Pancreas (tissue), 10 donors: ENCODE measurements around the gene DEPDC4. TPM values are rescaled to one million over a fixed set of nuclear protein-coding genes. Genes with fewer than 3 reads are reported as not detected.
"Not testable (repeated sequence)": the region's sequence is repeated elsewhere in the genome, so short reads cannot be mapped to it uniquely, and the experiment has no call there.

Experiments
- ATAC-seq, 4 donors: fragments of 200-7000 bp; cut with Tn5 transposase; one replicate each; pipeline versions ENCODE4 v1.8.0 to v1.9.1; 2020; ENCODE audit warnings: mild to moderate bottlenecking in 4 of 4, moderate library complexity in 4 of 4
- DNase-seq, 6 donors: peaks; one replicate each; pipeline ENCODE4 v3.0.0-alpha.2; 2020
- FAIRE-seq: peaks from 2 replicates; lab custom pipeline; 2012; peaks lifted over from hg19 to GRCh38; lab: Jason Lieb, UNC
- H3K27ac ChIP-seq, 4 donors: fragments of 200-600 bp; sonication (generic); 1 replicate in 3 of 4; 2 replicates in 1 of 4; pipeline versions ENCODE4 v1.5.0 to v1.8.0; 2020
- H3K27me3 ChIP-seq, 4 donors: fragments of 200-600 bp; one replicate each; pipeline ENCODE4 v1.8.0; 2021
- H3K36me3 ChIP-seq, 3 donors: fragments of 200-600 bp; sonication (generic) in 1 of 3; one replicate each; pipeline versions ENCODE4 v1.5.0 to v1.8.0; 2020 to 2021
- H3K4me1 ChIP-seq, 3 donors: fragments of 200-600 bp; one replicate each; pipeline ENCODE4 v1.8.0; 2021
- H3K4me3 ChIP-seq, 4 donors: fragments of 200-600 bp; sonication (generic) in 2 of 4; one replicate each; pipeline versions ENCODE4 v1.5.0 to v1.8.0; 2020 to 2021
- H3K9me3 ChIP-seq, 4 donors: fragments of 200-600 bp; one replicate each; pipeline ENCODE4 v1.8.0; 2021
- WGBS, 2 donors: extraction: QIAGEN DNeasy Blood & Tissue Kit; methylation state at CpG; one replicate each; pipeline ENCODE4 v1.1.7; 2013; 5-methylcytosine and 5-hydroxymethylcytosine counted together
- intact Hi-C, 3 donors: fragments of 100-400 bp; cut with DNase I; formaldehyde crosslinking; loops; one replicate each; pipeline versions ENCODE4 v1.11.1 to v1.14.2; 2022
- polyA plus RNA-seq, 2 donors: library from polyadenylated mRNA; stranded (reverse); fragments of 200-250 nt; gene quantifications; one replicate each; pipeline ENCODE4 v1.2.3, GENCODE V29; 2013
- total RNA-seq, 6 donors: library from RNA; stranded (reverse); fragmentation: NEBNext Ultra II Directional in 4 of 6; extraction: Animal tissue kit (Norgen Biotek cat#: 25700) in 4 of 6; gene quantifications; one replicate each; pipeline versions ENCODE4 v1.2.1 to v1.2.4, GENCODE V29; 2021 to 2023
- TF ChIP-seq, protein P1 (sequence below), 4 donors: fragments of 200-600 bp; sonication (generic) in 3 of 4; IDR thresholded peaks; one replicate each; pipeline versions ENCODE4 v1.5.0 to v1.8.0; 2021; ENCODE audit warnings: antibody characterized with exemption in 4 of 4
- donor health status: healthy with polysubstance abuse.
- donor health status: DM: no; HTN: no; CAD: no; lungs with moderate emphysema.
- donor health status: DM: no; HTN: no; CAD: no.
- donor health status: control.
- donor health status: control.
- donor health status: Bipolar disorder and iron deficiency.
- donor health status: DM: yes; HTN: yes; CAD: no.
- donor health status: DM: no; HTN: no; CAD: no.
- donor health status: DM: no; HTN: no; CAD: no.
- donor health status: DM: yes; HTN: yes; CAD: no.

Gene DEPDC4
- total and polyA plus RNA-seq, 8 donors = 0.42 to 2.2 (median 1.2) TPM

DNA sequence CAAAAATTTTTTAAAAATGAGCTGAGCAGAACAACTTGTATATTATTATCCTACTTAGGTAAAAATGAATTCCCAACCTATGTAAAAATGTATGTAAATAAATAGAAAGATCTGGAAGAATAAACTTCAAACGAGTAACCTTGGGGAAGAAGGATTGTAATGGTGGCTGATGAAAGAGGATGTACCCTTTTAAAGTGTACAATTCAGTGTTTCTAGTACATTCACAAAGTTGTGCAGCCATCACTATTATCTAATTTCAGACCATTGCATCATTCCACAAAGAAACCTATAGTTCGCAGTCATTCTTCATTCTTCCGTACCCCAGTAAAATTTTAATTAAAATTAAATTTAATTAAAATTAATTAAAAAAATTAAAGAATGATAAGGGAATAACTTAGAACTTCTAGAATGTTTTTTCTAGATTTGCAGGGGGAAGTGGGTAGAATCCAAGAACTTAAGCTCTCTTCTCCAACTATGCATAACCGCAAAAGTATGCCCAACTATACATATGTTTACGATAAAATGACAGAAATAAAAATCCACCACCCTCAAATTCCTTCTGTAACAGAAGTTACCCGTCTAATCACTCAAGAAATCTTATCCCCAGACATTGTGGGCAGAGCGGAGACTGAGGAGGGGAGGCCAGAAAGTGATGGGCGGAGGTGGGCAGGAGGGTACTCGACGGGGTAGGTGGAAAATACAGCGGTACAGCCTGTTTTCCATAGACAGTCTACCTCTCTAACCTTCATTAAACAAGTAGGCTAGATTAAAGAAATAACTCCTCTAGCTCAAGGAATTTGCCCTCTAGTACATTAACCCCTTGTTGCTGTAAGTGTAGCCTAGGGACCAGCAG lies 921 bp downstream of the DEPDC4 start:
- WGBS, 2 donors = 56 to 58% methylated on average over 11 of the region's 11 CpGs

DNA sequence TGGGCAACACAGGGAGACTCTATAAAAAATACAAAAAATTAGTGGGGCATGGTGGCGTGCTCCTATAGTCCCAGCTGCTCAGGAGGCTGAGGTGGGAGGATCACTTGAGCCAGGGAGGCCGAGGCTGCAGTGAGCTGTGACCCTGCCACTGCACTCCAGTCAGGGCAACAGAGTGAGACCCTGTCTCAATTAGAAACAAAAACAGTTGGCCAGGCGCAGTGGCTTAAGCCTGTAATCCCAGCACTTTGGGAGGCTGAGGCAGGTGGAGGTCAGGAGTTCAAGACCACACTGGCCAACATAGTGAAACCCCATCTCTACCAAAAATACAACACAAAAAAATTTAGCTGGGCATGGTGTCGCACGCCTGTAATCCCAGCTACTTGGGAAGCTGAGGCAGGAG lies 1.8 kb downstream of the DEPDC4 start:
- H3K36me3 ChIP-seq, H3K27me3 ChIP-seq, H3K27ac ChIP-seq, DNase-seq, H3K4me3 ChIP-seq, FAIRE-seq, H3K9me3 ChIP-seq, intact Hi-C loops, ATAC-seq: not testable (repeated sequence)
- 93 to 99% methylated on average over 5 of the region's 5 CpGs for WGBS, 2 donors
- peaks cover 4 to 16% (median 6%) of the 10 kb centered on the region in 3 donors for H3K4me1 ChIP-seq

More for the DNA sequence above, 921 bp downstream of the DEPDC4 start:
- Histone ChIP-seq H3K9me3 (no peaks in the 10 kb centered on the region), H3K4me1 (peaks cover 4 to 17% (median 6%) of the 10 kb centered on the region in 3 donors), H3K36me3 (no peaks in the 10 kb centered on the region), H3K27me3 (no peaks in the 10 kb centered on the region), H3K4me3 (peak overlapping the region; percentile 45 to 90 (median 58)), H3K27ac (peak overlapping the region in 3 of 4 donors; percentile 92 to 97 (median 92))
- intact Hi-C loops = no loop called here
- TF ChIP-seq, protein P1, sequence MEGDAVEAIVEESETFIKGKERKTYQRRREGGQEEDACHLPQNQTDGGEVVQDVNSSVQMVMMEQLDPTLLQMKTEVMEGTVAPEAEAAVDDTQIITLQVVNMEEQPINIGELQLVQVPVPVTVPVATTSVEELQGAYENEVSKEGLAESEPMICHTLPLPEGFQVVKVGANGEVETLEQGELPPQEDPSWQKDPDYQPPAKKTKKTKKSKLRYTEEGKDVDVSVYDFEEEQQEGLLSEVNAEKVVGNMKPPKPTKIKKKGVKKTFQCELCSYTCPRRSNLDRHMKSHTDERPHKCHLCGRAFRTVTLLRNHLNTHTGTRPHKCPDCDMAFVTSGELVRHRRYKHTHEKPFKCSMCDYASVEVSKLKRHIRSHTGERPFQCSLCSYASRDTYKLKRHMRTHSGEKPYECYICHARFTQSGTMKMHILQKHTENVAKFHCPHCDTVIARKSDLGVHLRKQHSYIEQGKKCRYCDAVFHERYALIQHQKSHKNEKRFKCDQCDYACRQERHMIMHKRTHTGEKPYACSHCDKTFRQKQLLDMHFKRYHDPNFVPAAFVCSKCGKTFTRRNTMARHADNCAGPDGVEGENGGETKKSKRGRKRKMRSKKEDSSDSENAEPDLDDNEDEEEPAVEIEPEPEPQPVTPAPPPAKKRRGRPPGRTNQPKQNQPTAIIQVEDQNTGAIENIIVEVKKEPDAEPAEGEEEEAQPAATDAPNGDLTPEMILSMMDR (IDR thresholded peaks at IDR 0.05) = no peak
- FAIRE-seq (no peak), DNase-seq (peak in 1 of 6 donors; percentile 21), ATAC-seq (peak in 1 of 4 donors; percentile 1)

DNA sequence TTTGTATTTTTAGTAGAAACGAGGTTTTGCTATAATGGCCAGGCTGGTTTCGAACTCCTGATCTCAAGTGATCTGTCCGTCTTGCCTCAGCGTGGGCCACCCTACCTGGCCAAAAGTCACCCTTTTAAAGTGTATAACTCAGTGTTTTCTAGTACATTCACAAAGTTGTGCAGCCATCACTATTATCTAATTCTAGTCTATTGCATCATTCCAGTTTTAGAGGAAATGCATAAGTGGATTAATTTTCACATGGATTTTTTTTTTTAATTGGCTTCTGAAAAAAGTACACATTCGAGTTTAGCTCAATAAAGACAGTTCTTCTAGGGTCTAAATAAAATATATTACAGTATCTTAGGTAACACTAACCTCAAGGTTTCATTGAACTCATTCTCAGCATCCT lies 3.7 kb downstream of the DEPDC4 start:
- TF ChIP-seq, protein P1 (IDR thresholded peaks at IDR 0.05) = no peak
- H3K4me3 ChIP-seq = no peak overlapping the region
- no peak for ATAC-seq

DNA sequence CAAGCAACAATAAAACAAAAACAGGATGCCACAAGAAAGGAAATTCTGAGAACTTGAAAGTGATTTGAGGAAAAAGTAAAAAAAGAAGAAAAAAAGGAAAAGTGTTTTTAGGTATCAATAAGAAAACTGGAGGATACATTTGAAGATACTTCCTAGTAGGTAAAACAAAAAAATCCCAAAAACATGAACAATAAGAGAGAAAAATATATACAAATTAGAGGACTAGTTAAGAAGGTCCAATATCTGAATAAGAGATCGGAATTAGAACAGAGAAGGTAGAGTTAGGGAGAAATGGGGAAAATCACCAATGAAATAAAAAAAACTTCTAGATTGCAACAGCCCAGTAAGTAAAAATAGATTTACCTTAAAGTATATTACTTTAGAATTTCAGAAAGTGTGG lies 8.8 kb downstream of the DEPDC4 start:
- ATAC-seq = no peak
- H3K4me3 ChIP-seq = no peak overlapping the region
- intact Hi-C loops = no loop called here
- FAIRE-seq = no peak
- H3K27me3 ChIP-seq = no peaks in the 10 kb centered on the region
- TF ChIP-seq, protein P1 (IDR thresholded peaks at IDR 0.05) = no peak
- H3K4me1 ChIP-seq = no peaks in the 10 kb centered on the region
- no peaks in the 10 kb centered on the region for H3K36me3 ChIP-seq
- WGBS, 2 donors = 97 to 100% methylated on average over 1 of the region's 1 CpG
- no peak for DNase-seq
- H3K27ac ChIP-seq = no peak overlapping the region
- no peaks in the 10 kb centered on the region for H3K9me3 ChIP-seq

More for the DNA sequence above, 3.7 kb downstream of the DEPDC4 start:
- Histone ChIP-seq H3K27ac (no peak overlapping the region), H3K9me3 (no peaks in the 10 kb centered on the region), H3K27me3 (no peaks in the 10 kb centered on the region), H3K36me3 (no peaks in the 10 kb centered on the region), H3K4me1 (peaks cover 0 to under 1% (median under 1%) of the 10 kb centered on the region in 3 donors)
- no peak for FAIRE-seq
- intact Hi-C loops = no loop called here
- no peak for DNase-seq
- 78 to 89% methylated on average over 5 of the region's 5 CpGs for WGBS, 2 donors

DNA sequence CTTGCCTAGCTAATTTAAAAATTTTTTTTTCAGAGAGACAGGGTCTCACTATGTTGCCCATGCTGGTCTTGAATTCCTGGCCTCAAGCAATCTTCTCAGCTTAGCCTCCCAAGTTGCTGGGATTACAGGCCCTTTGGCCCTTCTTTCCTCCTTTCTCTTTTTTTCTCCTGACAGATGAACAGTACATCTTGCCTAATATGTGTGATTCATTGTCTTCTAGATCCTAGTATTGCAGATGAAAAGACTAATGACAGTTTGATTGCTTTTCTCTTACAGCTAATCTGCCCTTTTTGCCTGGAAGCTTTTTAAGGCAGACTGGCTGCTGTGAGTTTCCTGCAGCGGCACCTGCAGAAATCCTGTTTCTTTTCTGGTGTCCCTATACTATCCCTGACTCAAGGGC lies 12.0 kb downstream of the DEPDC4 start:
- 92 to 93% methylated on average over 1 of the region's 1 CpG for WGBS, 2 donors
- Histone ChIP-seq H3K4me1 (peaks cover 8 to 10% (median 8%) of the 10 kb centered on the region in 3 donors), H3K4me3 (no peak overlapping the region), H3K9me3 (no peaks in the 10 kb centered on the region), H3K36me3 (no peaks in the 10 kb centered on the region), H3K27ac (no peak overlapping the region), H3K27me3 (no peaks in the 10 kb centered on the region)
- TF ChIP-seq, protein P1 (IDR thresholded peaks at IDR 0.05) = no peak
- intact Hi-C loops = no loop called here
- DNase-seq = no peak
- no peak for FAIRE-seq
- no peak for ATAC-seq
